ACC112 (cell line): ENCODE measurements around the gene LOXHD1.

Source experiments
- H2AFZ ChIP-seq: fragments of 200-600 bp; sonication (generic); one replicate; pipeline ENCODE4 v1.6.0; 2017; ENCODE audit warnings: antibody characterized with exemption, low read length; ENCODE audit not compliant: unreplicated experiment
- H3K27ac ChIP-seq: fragments of 200-600 bp; sonication (generic); 2 replicates; pipeline ENCODE4 v1.5.1; 2014; ENCODE audit warnings: low read depth, mild to moderate bottlenecking, antibody characterized with exemption, low read length, moderate library complexity
- H3K27me3 ChIP-seq: fragments of 200-600 bp; sonication (generic); 2 replicates; pipeline ENCODE4 v1.6.1; 2014; ENCODE audit warnings: mild to moderate bottlenecking, antibody characterized with exemption, low read length, moderate library complexity, mixed read lengths; ENCODE audit not compliant: insufficient read depth
- H3K36me3 ChIP-seq: fragments of 200-600 bp; sonication (generic); 2 replicates; pipeline ENCODE4 v1.6.1; 2016; ENCODE audit warnings: mild to moderate bottlenecking, antibody characterized with exemption, low read length, moderate library complexity, mixed read lengths; ENCODE audit not compliant: insufficient read depth
- H3K4me1 ChIP-seq: fragments of 200-600 bp; sonication (generic); one replicate; pipeline ENCODE4 v1.6.1; 2016; ENCODE audit warnings: low read length, mixed read lengths; ENCODE audit not compliant: insufficient read depth, unreplicated experiment, control insufficient read depth
- H3K4me3 ChIP-seq: fragments of 200-600 bp; sonication (generic); 2 replicates; pipeline ENCODE4 v1.5.1; 2014; ENCODE audit warnings: mild to moderate bottlenecking, low read depth, low read length
- H3K79me2 ChIP-seq: fragments of 200-600 bp; sonication (generic); one replicate; pipeline ENCODE4 v1.6.0; 2016; ENCODE audit warnings: low read length; ENCODE audit not compliant: control insufficient read depth, unreplicated experiment, insufficient read depth

LOXHD1 gene

DNA sequence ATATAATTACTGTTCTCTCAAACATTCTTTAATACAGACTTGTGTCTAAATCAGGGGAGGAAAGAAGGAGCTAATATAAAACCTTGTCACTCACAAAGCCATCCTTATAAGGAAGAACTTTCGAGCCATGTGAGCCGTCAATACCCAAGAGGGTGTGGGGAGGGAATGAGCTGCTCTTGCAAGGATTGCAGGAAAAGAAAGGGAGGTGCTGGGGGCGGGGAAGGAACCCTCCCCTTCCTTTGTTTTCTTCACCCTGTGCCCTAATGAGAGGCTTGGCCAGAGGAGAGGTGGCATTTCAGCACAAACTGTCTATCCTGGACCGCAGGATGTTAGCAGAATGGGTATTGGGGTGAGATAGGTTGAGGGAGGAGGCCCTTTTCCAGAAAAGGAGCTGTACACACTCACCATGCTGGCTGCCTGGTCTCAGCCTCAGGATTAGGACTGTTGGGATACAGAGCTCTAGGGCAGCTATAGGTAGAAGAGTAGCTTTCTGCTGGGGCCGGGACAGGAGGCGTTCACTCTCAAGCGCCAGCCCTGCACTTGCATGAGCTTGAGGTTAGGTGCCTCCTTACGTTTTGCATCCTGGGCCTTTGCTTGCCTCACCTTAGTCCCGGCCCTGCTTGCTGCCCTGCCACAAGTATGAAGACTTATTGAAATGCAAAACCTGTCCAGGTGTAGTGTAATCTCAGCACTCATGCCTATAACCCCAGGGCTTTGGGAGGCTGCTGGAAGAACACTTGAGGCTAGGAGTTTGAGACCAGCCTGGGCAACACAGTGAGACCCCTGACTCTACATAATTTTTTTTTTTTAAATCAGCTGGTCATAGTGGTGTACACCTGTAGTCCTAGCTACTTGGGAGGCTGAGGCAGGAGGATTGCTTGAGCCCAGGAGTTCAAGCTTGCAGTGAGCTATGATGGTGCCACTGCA lies 190.5 kb downstream of the LOXHD1 start:
- Histone ChIP-seq H3K79me2 (no peaks in the 10 kb centered on the region), H3K4me3 (no peak overlapping the region), H3K27ac (no peak overlapping the region), H3K27me3 (peaks cover 47% of the 10 kb centered on the region), H3K4me1 (no peaks in the 10 kb centered on the region), H3K36me3 (no peaks in the 10 kb centered on the region), H2AFZ (no peak overlapping the region)

DNA sequence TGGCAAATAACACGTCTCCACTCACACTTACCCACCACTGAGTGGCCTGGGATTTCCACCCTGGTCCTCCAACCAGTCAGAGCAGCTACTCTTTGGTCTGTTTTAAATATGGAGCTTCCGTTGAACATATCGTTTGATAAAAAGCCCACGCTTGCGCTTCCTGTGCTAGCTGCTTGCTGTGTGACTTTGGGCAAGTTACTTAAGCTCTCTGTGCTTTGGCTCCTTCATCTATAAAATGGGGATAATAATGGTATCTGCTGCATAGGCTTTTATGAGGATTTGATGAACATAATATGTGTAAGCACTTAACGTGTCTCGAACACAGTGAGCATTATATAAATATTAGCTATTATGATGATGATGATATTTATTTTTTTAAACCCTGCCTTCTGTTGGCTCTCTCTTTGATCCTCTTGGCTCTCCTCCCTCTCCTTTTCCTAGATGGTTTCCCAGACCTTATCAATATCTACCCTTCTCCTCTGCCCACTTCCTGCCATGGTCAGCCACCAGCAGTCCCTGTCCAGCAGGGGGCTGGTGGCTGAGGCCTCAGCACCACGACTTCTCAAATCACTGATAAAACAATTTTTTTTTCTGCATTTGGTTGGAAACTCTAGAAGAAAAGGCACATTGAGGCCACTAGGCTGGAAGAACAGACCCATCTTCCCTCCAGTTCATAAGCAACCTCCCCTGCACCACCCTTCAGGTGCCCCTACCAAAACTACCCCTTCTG lies 191.9 kb downstream of the LOXHD1 start:
- Histone ChIP-seq H3K4me3 (no peak overlapping the region), H3K27me3 (peaks cover 43% of the 10 kb centered on the region), H3K36me3 (no peaks in the 10 kb centered on the region), H3K4me1 (no peaks in the 10 kb centered on the region), H2AFZ (no peak overlapping the region), H3K27ac (no peak overlapping the region), H3K79me2 (no peaks in the 10 kb centered on the region)

DNA sequence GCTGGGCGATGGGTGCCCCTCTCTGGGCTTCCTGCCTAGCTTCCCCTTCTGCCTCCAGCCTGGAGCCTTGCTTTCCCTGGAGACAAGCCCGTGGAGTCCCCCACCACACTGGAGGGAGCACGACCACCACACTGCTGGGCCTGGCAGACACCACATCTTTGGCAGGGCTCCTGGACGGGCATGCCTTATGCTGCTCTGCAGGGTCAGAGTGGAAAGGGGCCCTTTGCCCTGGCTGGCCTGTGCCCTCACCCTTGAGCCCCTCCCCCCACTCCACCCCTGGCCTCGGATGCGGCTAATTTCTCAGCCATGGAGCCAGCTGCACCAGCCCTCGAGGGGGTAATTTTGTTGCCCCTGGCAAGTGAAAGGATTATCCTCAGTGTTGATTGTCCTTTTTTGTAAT lies 194.5 kb downstream of the LOXHD1 start:
- H3K27ac ChIP-seq, result no peak overlapping the region
- H3K79me2 ChIP-seq, result no peaks in the 10 kb centered on the region
- H3K4me3 ChIP-seq, result no peak overlapping the region
- peaks cover 44% of the 10 kb centered on the region for H3K27me3 ChIP-seq
- no peaks in the 10 kb centered on the region for H3K4me1 ChIP-seq
- H3K36me3 ChIP-seq, result no peaks in the 10 kb centered on the region
- no peak overlapping the region for H2AFZ ChIP-seq

DNA sequence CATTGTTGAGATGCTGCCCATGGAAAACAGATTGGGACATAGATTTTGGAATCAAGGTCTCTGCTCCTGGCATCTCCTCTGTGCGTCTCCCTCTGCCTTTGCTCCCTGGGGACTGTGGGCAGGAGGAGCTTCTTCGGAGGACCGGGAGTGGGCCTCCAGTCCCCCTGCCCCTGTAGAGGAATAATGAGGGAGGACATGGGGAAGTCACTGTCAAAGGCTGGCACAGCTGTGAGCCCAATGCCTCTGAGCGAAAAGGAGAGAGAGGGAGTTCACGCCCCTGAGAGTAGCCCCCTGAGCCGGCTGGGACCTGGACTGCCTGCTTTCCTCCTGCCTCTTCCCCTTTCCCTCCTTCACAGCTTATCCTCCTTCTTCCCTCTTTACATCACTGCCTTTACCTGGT lies 195.0 kb downstream of the LOXHD1 start:
- Histone ChIP-seq H3K4me3 (no peak overlapping the region), H2AFZ (no peak overlapping the region), H3K79me2 (no peaks in the 10 kb centered on the region), H3K4me1 (no peaks in the 10 kb centered on the region), H3K27ac (no peak overlapping the region), H3K36me3 (no peaks in the 10 kb centered on the region), H3K27me3 (peaks cover 45% of the 10 kb centered on the region)

DNA sequence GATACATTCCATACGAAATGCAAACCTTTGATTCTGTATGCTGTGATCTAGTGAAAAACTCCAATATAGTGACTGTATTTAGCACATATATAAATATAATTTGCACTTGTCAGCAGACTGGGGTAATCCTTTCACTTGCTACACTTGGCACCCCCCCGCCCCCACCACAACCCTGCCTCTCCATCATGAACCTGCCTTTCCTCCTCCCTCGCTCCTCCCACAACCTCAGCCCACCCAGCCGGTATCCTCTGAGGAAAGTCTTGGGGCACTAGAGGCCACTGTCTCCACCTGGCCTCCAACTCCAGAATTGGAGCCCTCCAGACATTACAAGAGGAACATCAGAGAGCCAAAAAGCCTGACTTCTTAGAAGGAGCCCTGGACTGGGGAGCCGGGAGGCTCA lies 196.3 kb downstream of the LOXHD1 start:
- Histone ChIP-seq H3K36me3 (no peaks in the 10 kb centered on the region), H3K27ac (no peak overlapping the region), H3K4me3 (no peak overlapping the region), H2AFZ (no peak overlapping the region), H3K79me2 (no peaks in the 10 kb centered on the region), H3K4me1 (no peaks in the 10 kb centered on the region), H3K27me3 (peaks cover 43% of the 10 kb centered on the region)

DNA sequence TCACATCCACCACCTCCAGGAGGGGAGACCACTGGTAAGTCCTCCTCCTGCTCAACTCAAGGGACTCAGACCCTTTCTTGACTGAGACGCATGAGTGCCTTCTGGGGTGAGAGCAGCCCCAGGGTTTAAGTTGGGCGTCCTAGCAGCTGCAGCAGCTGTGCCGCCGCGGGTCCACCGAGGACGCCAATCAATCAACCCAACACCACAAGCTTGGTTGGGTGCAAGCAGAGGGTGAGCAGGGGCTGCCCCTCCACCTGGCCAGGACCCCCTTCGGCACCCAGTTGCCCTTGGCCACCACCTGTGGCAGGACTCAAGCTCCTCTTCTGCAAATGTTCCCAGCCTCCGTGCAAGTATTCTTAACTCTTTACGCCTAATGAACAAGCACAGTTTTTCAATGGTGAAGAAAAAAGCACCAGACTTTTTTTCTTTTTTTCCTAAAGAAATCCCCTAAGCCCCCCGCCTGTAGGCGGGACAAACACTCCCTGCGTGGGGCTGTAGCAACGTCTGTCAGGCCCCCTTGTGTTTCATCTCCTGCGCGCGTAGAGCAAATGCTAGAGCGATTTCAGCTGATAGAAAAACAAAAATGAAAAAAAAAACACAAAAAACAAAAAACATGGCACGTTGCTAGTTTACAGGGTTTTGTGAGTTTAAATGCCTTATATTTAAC lies 197.1 kb downstream of the LOXHD1 start:
- Histone ChIP-seq H3K4me1 (no peaks in the 10 kb centered on the region), H2AFZ (no peak overlapping the region), H3K79me2 (no peaks in the 10 kb centered on the region), H3K27me3 (peaks cover 38% of the 10 kb centered on the region), H3K36me3 (no peaks in the 10 kb centered on the region), H3K27ac (no peak overlapping the region), H3K4me3 (no peak overlapping the region)

DNA sequence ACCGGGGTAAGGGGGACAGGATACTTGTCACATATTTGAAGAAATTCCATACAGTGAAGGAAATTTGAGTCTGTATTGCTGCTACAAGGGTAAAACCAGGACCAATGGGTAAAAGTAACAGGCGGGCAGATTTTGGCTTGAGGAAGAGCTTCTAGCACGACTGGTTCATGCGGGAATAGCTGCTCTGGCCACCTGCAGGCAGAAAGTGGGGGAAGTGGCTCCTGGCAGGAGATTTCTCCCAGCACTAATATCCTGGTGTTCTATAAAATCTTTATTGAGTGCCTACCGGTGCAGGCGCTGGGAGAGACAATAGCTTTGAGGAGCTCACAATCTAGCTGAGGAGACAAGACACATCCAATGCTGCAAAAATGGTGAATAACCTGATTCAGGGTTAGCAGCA lies 198.5 kb downstream of the LOXHD1 start:
- no peaks in the 10 kb centered on the region for H3K79me2 ChIP-seq
- no peaks in the 10 kb centered on the region for H3K36me3 ChIP-seq
- no peak overlapping the region for H3K4me3 ChIP-seq
- H3K27me3 ChIP-seq, result peaks cover 33% of the 10 kb centered on the region
- H3K27ac ChIP-seq, result no peak overlapping the region
- H3K4me1 ChIP-seq, result no peaks in the 10 kb centered on the region
- no peak overlapping the region for H2AFZ ChIP-seq

DNA sequence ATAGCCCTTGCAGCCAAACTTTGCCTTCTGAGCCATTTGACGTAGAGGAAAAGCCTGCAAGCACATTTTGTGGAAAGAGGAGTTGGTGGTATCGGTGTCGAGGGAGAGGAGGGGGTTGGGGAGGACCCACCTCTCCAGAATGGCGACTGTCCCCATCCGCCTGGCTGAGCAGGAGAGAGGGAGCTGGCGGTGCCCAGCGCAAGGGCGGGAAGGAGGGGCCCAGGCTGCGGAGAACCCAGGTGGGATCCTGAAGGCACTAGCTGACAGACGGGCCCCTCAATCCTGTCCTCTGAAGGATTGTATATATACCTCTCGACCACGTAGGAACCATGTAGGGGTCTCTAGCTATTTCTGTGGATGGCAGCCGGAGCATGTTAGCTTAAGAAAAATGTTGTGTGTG lies 200.3 kb downstream of the LOXHD1 start:
- Histone ChIP-seq H3K4me1 (no peaks in the 10 kb centered on the region), H2AFZ (no peak overlapping the region), H3K4me3 (no peak overlapping the region), H3K79me2 (no peaks in the 10 kb centered on the region), H3K27ac (no peak overlapping the region), H3K36me3 (no peaks in the 10 kb centered on the region), H3K27me3 (peaks cover 18% of the 10 kb centered on the region; the same call in 1 of the 2 replicates)

DNA sequence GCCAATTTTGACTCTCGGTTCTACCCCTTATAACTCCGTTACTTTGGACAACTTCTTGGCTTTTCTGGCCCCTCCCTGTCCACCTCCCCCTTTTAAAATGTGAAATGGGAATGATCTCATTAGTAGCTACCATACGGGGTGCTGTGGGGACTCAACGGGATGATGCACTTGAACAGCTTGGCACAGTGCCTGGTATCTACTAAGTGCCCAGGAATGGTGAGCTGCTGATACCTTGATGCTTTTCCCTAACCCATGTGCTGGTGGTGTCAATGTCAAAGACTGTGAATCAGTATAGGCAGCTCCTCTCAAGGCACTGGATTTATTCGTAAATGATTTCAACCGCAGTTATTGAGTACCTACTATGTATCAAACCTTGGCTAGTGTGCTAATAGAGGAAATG lies 204.2 kb downstream of the LOXHD1 start:
- no peaks in the 10 kb centered on the region for H3K36me3 ChIP-seq
- no peaks in the 10 kb centered on the region for H3K79me2 ChIP-seq
- H3K4me3 ChIP-seq, result no peak overlapping the region
- no peak overlapping the region for H2AFZ ChIP-seq
- no peaks in the 10 kb centered on the region for H3K4me1 ChIP-seq
- H3K27ac ChIP-seq, result no peak overlapping the region
- peaks cover 9% of the 10 kb centered on the region; the same call in 1 of the 2 replicates for H3K27me3 ChIP-seq

DNA sequence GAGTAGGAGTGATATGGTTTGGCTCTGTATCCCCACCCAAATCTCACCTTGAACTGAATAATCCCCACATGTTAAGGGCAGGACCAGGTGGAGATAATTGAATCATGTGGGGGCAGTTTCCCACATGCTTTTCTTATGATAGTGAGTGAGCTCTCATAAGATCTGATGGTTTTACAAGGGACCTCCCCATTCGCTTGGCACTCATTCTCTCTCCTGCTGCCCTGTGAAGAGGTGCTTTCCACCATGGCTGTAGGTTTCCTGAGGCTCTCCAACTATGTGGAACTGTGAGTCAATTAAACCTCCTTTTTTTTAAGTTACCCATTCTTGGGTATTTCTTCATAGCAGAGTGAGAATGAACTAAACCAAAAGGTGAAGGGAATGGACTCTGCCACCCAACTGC lies 207.5 kb downstream of the LOXHD1 start:
- no peaks in the 10 kb centered on the region for H3K36me3 ChIP-seq
- no peak overlapping the region for H3K27ac ChIP-seq
- no peaks in the 10 kb centered on the region for H3K4me1 ChIP-seq
- no peak overlapping the region for H2AFZ ChIP-seq
- no peaks in the 10 kb centered on the region for H3K79me2 ChIP-seq
- H3K27me3 ChIP-seq, result peaks cover 15% of the 10 kb centered on the region
- H3K4me3 ChIP-seq, result no peak overlapping the region
